HG02798 (cell line): ENCODE data around the gene FKBP5.

ENCODE experiments used
- ATAC-seq: cut with Tn5 transposase; IDR thresholded peaks from one replicate; pipeline ENCODE4 v1.9.1; 2021; ENCODE audit warnings: mild to moderate bottlenecking; ENCODE audit not compliant: unreplicated experiment, poor library complexity

The FKBP5 gene

GRCh38 chr6:35668744-35669450, 19.8 kb downstream of the FKBP5 start:
- no peak for ATAC-seq

DNA sequence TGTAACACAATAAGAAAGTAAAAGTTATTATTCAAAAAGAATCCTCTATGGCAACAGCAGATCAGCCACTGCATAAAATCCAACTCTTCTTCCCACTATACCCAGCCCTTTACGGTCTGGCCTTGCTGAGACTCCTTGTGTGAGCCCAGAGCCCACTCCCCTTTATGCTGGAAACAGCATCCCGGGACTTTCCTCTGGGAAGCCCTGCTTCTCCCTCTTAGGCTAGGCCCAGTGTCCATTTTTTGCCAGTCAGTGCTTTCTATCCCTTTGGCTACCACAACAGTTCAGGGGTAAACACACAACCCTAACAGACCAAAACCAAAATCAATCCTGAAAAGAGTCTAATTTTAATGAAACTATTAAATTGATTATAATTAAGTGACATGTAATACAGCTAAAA, 20.6 kb downstream of the FKBP5 start:
- no peak for ATAC-seq

GRCh38 chr6:35665573-35665972, 23.1 kb downstream of the FKBP5 start:
- ATAC-seq = peak; percentile 41

- ATAC-seq = no peak
Observed at GRCh38 chr6:35664945-35665344, 23.8 kb downstream of the FKBP5 start.

DNA sequence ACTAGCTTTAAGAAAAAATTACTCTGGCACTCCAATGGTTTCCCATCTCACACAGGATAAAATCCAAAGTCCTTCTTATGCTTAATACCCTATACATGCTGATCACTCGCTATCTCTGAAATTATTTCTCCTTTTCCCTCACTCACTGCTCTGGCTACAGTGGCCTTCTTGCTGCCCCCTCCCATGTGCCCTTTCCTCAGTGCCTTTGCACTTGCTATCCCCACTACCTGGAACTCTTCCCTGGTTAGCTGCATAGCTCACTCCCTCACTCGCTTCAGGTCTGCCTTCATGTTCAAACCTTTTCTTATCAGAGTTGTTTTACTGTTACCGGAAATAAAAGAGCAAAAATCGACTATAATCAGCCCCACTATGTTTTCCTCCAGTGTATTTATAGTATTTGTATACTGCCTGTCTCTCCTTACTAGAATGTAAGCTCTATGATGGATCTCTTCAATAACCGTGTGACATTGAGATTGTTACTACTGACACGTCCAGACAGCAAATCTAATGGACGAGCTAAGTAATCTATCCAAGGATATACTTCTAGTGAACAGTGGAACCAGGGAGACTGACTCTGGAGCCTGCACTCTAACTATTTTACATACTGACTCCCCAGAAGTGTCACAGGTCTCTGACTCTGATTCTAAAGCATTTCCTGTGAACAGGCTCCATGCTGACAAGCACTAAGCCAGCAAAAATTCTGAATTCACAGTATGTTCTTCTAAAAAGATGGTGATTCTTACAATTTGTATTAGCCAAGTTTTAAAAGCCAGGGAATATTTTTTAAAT, 25.1 kb downstream of the FKBP5 start:
- no peak for ATAC-seq

DNA sequence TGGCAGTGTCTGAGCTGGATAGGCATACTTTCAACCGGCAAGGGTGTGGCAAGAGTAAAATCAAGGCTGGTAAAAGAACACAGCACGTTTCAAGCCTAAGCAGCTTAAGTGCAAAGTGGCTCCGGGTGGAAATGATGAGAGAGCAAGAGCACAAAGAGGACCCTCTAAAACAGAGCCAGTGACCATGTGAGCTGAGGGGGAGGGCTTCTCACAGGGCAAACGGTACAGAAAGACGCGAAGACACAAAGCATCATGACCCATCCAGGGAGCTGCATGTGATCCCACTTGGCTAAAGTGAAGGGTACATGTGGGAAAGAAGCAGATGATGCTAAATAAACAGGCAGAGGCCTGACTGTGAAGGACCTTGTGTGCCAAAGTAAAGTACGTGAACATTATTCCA, 25.7 kb downstream of the FKBP5 start:
- ATAC-seq = no peak

GRCh38 chr6:35654883-35655282, 33.8 kb downstream of the FKBP5 start:
- ATAC-seq = no peak

DNA sequence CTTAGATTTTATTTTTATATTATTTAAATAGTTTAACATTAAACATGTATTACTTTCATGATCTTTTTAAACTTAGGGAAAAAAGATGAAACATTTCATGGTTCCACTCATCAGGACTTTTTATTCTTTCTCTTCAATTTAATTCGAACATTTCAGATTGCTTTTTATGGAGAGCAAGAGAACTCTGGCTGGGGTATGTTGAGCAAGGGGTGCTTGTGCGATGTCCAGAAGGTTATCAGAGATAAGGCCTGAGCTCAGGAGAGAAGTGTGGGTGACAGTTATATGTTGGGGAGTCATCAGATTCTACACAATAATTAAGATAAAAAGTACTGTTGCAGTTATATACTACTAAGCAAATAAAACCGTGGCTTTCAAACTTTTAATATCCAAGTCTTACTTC, 37.5 kb downstream of the FKBP5 start:
- ATAC-seq = no peak

- no peak for ATAC-seq
Observed at GRCh38 chr6:35650015-35650414, 38.7 kb downstream of the FKBP5 start.

DNA sequence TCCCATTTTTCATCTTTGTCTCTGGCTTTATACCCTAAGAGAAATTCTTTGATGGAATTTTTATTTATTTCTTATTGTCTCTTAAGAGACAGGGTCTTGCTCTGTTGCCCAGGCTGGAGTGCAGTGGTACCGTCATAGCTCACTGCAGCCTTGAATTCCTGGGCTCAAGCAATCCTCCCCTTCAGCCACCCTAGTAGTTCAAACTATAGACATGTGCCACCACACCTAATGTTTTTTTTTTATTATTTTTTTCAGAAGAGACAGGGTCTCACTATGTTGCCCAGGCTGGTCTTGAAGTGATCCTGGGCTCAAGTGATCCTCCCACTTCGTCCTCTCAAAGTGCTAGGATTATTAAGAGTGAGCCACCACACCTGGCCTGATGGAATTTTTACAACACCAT, 40.5 kb downstream of the FKBP5 start:
- ATAC-seq = no peak

- ATAC-seq = no peak
Observed at GRCh38 chr6:35647400-35647799, 41.3 kb downstream of the FKBP5 start.

GRCh38 chr6:35643162-35643535, 45.6 kb downstream of the FKBP5 start:
- no peak for ATAC-seq

- ATAC-seq = no peak
Observed at GRCh38 chr6:35642471-35643161, 46.1 kb downstream of the FKBP5 start.

GRCh38 chr6:35640017-35640664, 48.6 kb downstream of the FKBP5 start:
- ATAC-seq = no peak

DNA sequence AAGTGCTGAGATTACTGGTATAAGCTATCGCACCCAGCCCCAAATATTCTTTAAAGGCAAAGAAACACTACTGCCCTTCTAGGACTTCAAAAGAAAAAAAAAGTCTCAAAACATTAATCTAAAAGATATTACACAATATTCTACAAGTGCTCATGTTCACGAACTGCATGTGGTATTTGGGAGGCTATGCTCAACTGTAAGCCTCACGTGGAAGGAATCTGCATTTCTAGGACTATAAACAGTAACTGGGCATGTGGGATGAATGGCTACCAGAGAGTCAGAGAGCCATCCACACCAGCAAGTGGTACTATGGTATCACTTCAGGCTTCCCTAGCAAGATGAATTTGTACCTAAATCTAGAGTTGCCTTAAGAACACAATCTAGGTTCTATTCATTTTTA, 50.0 kb downstream of the FKBP5 start:
- ATAC-seq = no peak

DNA sequence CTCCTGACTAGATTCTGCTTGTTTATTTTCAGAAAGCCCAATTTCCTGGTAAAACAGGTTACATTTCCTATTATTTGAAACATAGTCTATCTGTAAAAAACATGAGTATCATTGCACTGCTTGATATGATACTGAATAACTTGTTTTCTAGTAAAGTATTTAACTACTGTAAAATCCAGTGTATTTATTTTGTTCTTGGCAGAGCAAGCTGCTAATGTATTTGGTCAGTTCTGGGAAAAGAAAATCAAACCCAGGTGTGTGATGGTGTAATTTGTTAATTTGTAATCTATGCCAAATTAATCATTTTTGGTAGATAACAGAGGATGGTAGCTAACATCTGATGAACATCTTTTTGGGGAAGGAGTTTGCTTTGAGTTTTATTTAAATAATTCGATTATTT, 50.8 kb downstream of the FKBP5 start:
- ATAC-seq = no peak

- ATAC-seq = no peak
Observed at GRCh38 chr6:35635601-35636597, 52.8 kb downstream of the FKBP5 start.

- ATAC-seq = no peak
Observed at GRCh38 chr6:35634316-35634715, 54.4 kb downstream of the FKBP5 start.

DNA sequence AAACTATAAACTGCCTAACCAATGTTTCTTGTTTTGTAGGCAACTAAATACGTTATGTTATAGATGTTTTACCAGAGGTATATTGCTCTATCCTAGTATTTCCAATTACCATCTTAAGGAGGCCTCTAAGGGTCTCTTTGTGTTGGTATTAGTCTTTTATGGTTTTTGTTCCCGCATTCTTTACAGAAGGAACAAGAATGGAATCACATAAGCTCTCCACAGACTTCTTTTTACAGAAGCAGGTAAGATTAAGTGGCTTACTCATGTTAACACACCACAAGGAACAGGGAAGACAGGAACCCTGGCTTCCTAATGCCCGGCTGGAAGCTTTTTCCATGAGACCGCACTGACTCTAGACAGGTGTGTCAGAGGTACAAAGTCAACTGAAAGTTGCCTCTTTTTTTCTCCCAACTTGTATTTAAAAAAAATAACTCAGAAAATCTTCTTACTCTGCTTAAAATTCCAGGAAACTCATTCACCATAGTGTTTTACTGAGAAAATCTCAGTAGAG, 55.1 kb downstream of the FKBP5 start:
- ATAC-seq = no peak
